Activated CD4-positive, alpha-beta T cell treated with anti-CD3 and anti-CD28 coated beads, Interleukin-2, amount 50 U/mL, for 24 hours (primary cell): Measurements from ENCODE around the gene HSPA12B.
"Not testable (repeated sequence)": the region's sequence is repeated elsewhere in the genome, so short reads cannot be mapped to it uniquely, and the experiment has no call there.

Source experiments
- DNase-seq, 2 donors: peaks; one replicate each; pipeline ENCODE4 v3.0.0-alpha.2; 2020; ENCODE audit warnings: low read depth in 1 of 2, low spot score in 1 of 2

Gene HSPA12B

GRCh38 chr20:3785240-3786125, 53.0 kb downstream of the HSPA12B start:
- DNase-seq, result no peak

- no peak for DNase-seq
Measured at GRCh38 chr20:3786126-3786484, 53.6 kb downstream of the HSPA12B start.

GRCh38 chr20:3786665-3787323, 54.3 kb downstream of the HSPA12B start, which contains the start of gene CENPB:
TSS of gene CENPB (minus strand) at chr20:3786740. CDS start at chr20:3786483, 257 bp downstream.
- DNase-seq, result peak; percentile 80 to 83

- DNase-seq, result no peak
Measured at GRCh38 chr20:3787324-3788014, 55.0 kb downstream of the HSPA12B start.

- no peak for DNase-seq
Measured at GRCh38 chr20:3788685-3789155, 56.2 kb downstream of the HSPA12B start.

- not testable (repeated sequence) for DNase-seq
Measured at GRCh38 chr20:3789201-3789600, 56.7 kb downstream of the HSPA12B start.

- not testable (repeated sequence) for DNase-seq
Measured at GRCh38 chr20:3794168-3794567, 61.7 kb downstream of the HSPA12B start.

- no peak for DNase-seq
Measured at GRCh38 chr20:3794701-3795420, 62.4 kb downstream of the HSPA12B start.

GRCh38 chr20:3795511-3796468, 63.3 kb downstream of the HSPA12B start, which contains the start of gene CDC25B:
TSS of gene CDC25B (plus strand) at chr20:3796310. CDS start at chr20:3796532, 222 bp downstream.
- DNase-seq, result peak; percentile 69 to 87

GRCh38 chr20:3796477-3797225, 64.2 kb downstream of the HSPA12B start:
- no peak for DNase-seq

- no peak for DNase-seq
Measured at GRCh38 chr20:3797226-3797545, 64.7 kb downstream of the HSPA12B start.

- DNase-seq, result no peak
Measured at GRCh38 chr20:3797592-3798372, 65.3 kb downstream of the HSPA12B start.

- no peak for DNase-seq
Measured at GRCh38 chr20:3798373-3798768, 65.9 kb downstream of the HSPA12B start.

GRCh38 chr20:3798908-3799248, 66.4 kb downstream of the HSPA12B start:
- DNase-seq, result no peak

- DNase-seq, result no peak
Measured at GRCh38 chr20:3800256-3800877, 67.9 kb downstream of the HSPA12B start.

- no peak for DNase-seq
Measured at GRCh38 chr20:3800878-3801260, 68.4 kb downstream of the HSPA12B start.

GRCh38 chr20:3801299-3801698, 68.8 kb downstream of the HSPA12B start:
- DNase-seq, result no peak

GRCh38 chr20:3801846-3802245, 69.4 kb downstream of the HSPA12B start:
- no peak for DNase-seq
